ENCODE data around the gene SRMS. TPM values are rescaled to one million over a fixed set of nuclear protein-coding genes. Genes with fewer than 3 reads are reported as not detected.

SRMS gene
- total RNA-seq, 1 donor from 2014 or later, result not detected

- Mint-ChIP-seq H3K27me3 (no peaks in the 10 kb centered on the region), H3K36me3 (no peaks in the 10 kb centered on the region), H3K4me3 (no peak overlapping the region)
These were observed 20.0 kb upstream of the SRMS start for GRCh38 chr20:63567386-63568169.

GRCh38 chr20:63567136-63567385 lies 19.5 kb upstream of the SRMS start:
- Mint-ChIP-seq H3K4me3 (no peak overlapping the region), H3K4me1 (ENCODE audit: unreplicated experiment) (no peaks in the 10 kb centered on the region), H3K27ac (no peak overlapping the region), H3K27me3 (no peaks in the 10 kb centered on the region), H3K9me3 (no peaks in the 10 kb centered on the region), H3K36me3 (no peaks in the 10 kb centered on the region)
- DNase-seq (ENCODE audit: extremely low spot score, unreplicated experiment), result no peak
- TF ChIP-seq CTCF (conservative IDR thresholded peaks at IDR 0.05), result no peak

More at GRCh38 chr20:63567386-63568169, 20.0 kb upstream of the SRMS start:
- H3K9me3 Mint-ChIP-seq, result no peaks in the 10 kb centered on the region
- H3K27ac Mint-ChIP-seq, result no peak overlapping the region
- no peak for DNase-seq (ENCODE audit: extremely low spot score, unreplicated experiment)
- no peaks in the 10 kb centered on the region for H3K4me1 Mint-ChIP-seq (ENCODE audit: unreplicated experiment)
- no peak for TF ChIP-seq CTCF (conservative IDR thresholded peaks at IDR 0.05)

- no peak for TF ChIP-seq CTCF (conservative IDR thresholded peaks at IDR 0.05)
- Mint-ChIP-seq H3K9me3 (no peaks in the 10 kb centered on the region), H3K4me3 (no peak overlapping the region), H3K27me3 (no peaks in the 10 kb centered on the region), H3K36me3 (no peaks in the 10 kb centered on the region), H3K27ac (no peak overlapping the region), H3K4me1 (ENCODE audit: unreplicated experiment) (no peaks in the 10 kb centered on the region)
- no peak for DNase-seq (ENCODE audit: extremely low spot score, unreplicated experiment)
These were observed 19.0 kb upstream of the SRMS start for GRCh38 chr20:63566395-63567135.

GRCh38 chr20:63565699-63566335 lies 18.3 kb upstream of the SRMS start:
- no peak overlapping the region for H3K27ac Mint-ChIP-seq
- no peak for TF ChIP-seq CTCF (conservative IDR thresholded peaks at IDR 0.05)
- H3K4me3 Mint-ChIP-seq, result no peak overlapping the region
- no peaks in the 10 kb centered on the region for H3K36me3 Mint-ChIP-seq
- no peaks in the 10 kb centered on the region for H3K9me3 Mint-ChIP-seq
- no peaks in the 10 kb centered on the region for H3K4me1 Mint-ChIP-seq (ENCODE audit: unreplicated experiment)
- H3K27me3 Mint-ChIP-seq, result no peaks in the 10 kb centered on the region
- no peak for DNase-seq (ENCODE audit: extremely low spot score, unreplicated experiment)

GRCh38 chr20:63565021-63565698 lies 17.6 kb upstream of the SRMS start:
- Mint-ChIP-seq H3K9me3 (no peaks in the 10 kb centered on the region), H3K4me1 (ENCODE audit: unreplicated experiment) (no peaks in the 10 kb centered on the region), H3K4me3 (no peak overlapping the region), H3K27me3 (no peaks in the 10 kb centered on the region), H3K36me3 (peaks cover 3% of the 10 kb centered on the region), H3K27ac (no peak overlapping the region)
- DNase-seq (ENCODE audit: extremely low spot score, unreplicated experiment), result no peak
- no peak for TF ChIP-seq CTCF (conservative IDR thresholded peaks at IDR 0.05)

Data from type B pancreatic cell (in vitro differentiated cells).